Osteoblast (primary cell): ENCODE measurements around the gene SUSD3. TPM values are rescaled to one million over a fixed set of nuclear protein-coding genes. Genes with fewer than 3 reads are reported as not detected.

Source experiments
- DNase-seq: peaks from one replicate; pipeline ENCODE4 v3.0.0; 2011; ENCODE audit warnings: low spot score, mixed read lengths; ENCODE audit not compliant: insufficient read length; ENCODE audit errors: missing footprints
- H2AFZ ChIP-seq: 2 replicates; pipeline ENCODE4 v1.6.0; 2011; ENCODE audit warnings: mild to moderate bottlenecking, low read length
- H3K27ac ChIP-seq: 2 replicates; pipeline ENCODE4 v1.5.1; 2011; ENCODE audit warnings: mild to moderate bottlenecking, low read depth, low read length, moderate library complexity
- H3K27me3 ChIP-seq: 2 replicates; pipeline ENCODE4 v1.6.0; 2012; ENCODE audit warnings: mild to moderate bottlenecking, control low read depth, inconsistent platforms, low read length, moderate library complexity; ENCODE audit not compliant: insufficient read depth
- H3K36me3 ChIP-seq: 2 replicates; pipeline ENCODE4 v1.5.1; 2011; ENCODE audit warnings: mild to moderate bottlenecking, low read length, control low read depth, moderate library complexity; ENCODE audit not compliant: insufficient read depth
- H3K4me1 ChIP-seq: 2 replicates; pipeline ENCODE4 v1.5.1; 2011; ENCODE audit warnings: mild to moderate bottlenecking, low read length, control low read depth, moderate library complexity; ENCODE audit not compliant: insufficient read depth
- H3K4me2 ChIP-seq: 2 replicates; pipeline ENCODE4 v1.6.0; 2011; ENCODE audit warnings: mild to moderate bottlenecking, low read length; ENCODE audit not compliant: insufficient read depth
- H3K4me3 ChIP-seq: fragments of 200-600 bp; sonication (generic); 3 replicates; pipeline ENCODE4 v1.5.1; 2012; ENCODE audit warnings: mild to moderate bottlenecking, low read length, inconsistent platforms; ENCODE audit not compliant: insufficient read depth
- H3K79me2 ChIP-seq: 2 replicates; pipeline ENCODE4 v1.6.0; 2012; ENCODE audit warnings: mild to moderate bottlenecking, low read length, control low read depth, inconsistent platforms; ENCODE audit not compliant: insufficient read depth
- H3K9me3 ChIP-seq: 2 replicates; pipeline ENCODE4 v1.5.1; 2011; ENCODE audit warnings: low read depth, low read length, control low read depth
- H4K20me1 ChIP-seq: 2 replicates; pipeline ENCODE4 v1.6.0; 2012; ENCODE audit warnings: mild to moderate bottlenecking, low read length, control low read depth; ENCODE audit not compliant: insufficient read depth
- CTCF ChIP-seq: IDR thresholded peaks from 2 replicates; pipeline ENCODE4 v1.5.1; 2011; ENCODE audit warnings: mild to moderate bottlenecking, low read depth, low read length, moderate library complexity; ENCODE audit errors: extremely low read depth
- total RNA-seq: library from RNA; depleted of rRNA; stranded (reverse); fragments of >200 nt; gene quantifications from 2 replicates; pipeline ENCODE4 v1.2.3, GENCODE V29; 2012

Gene SUSD3
- total RNA-seq, 1 donor = 0.36 TPM

GRCh38 chr9:93049491-93049890 lies 9.0 kb upstream of the SUSD3 start:
- no peaks in the 10 kb centered on the region for H4K20me1 ChIP-seq
- no peaks in the 10 kb centered on the region for H3K79me2 ChIP-seq
- no peaks in the 10 kb centered on the region for H3K27me3 ChIP-seq
- TF ChIP-seq CTCF = no peak
- no peak overlapping the region for H3K4me3 ChIP-seq
- H3K27ac ChIP-seq = no peak overlapping the region
- no peak overlapping the region for H3K4me2 ChIP-seq
- H3K4me1 ChIP-seq = peaks cover 2% of the 10 kb centered on the region
- no peak for DNase-seq
- no peaks in the 10 kb centered on the region for H3K36me3 ChIP-seq
- no peak overlapping the region for H2AFZ ChIP-seq
- H3K9me3 ChIP-seq = no peaks in the 10 kb centered on the region

GRCh38 chr9:93050231-93050630 lies 8.3 kb upstream of the SUSD3 start:
- no peak overlapping the region for H2AFZ ChIP-seq

DNA sequence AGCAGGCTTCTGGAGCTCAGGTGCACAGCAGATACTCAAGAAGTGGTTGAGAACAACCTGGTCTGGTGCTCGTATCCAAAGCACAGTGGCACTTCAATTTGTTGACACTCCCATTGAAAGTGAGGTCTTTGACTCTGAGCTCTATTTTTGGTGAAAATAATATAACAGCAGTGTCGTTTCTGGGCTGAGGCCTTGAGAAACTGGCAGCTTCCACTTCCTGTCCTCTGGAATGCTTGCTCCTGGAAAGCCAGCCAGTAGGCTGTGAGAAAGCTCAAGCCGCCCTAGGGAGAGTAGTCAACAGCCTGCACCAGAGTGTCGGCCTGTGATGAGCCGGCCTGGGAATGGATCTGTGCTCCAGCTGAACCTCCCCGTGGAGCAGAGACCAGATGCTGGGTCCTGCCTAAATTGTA lies 6.8 kb upstream of the SUSD3 start:
- Histone ChIP-seq H3K36me3 (no peaks in the 10 kb centered on the region), H3K4me1 (peaks cover 2% of the 10 kb centered on the region), H4K20me1 (no peaks in the 10 kb centered on the region), H3K27ac (no peak overlapping the region), H3K4me2 (no peak overlapping the region), H3K9me3 (no peaks in the 10 kb centered on the region), H3K79me2 (no peaks in the 10 kb centered on the region), H2AFZ (peak overlapping the region; percentile 88), H3K27me3 (no peaks in the 10 kb centered on the region), H3K4me3 (no peak overlapping the region)
- no peak for TF ChIP-seq CTCF
- peak; percentile 90 for DNase-seq

More at GRCh38 chr9:93050231-93050630, 8.3 kb upstream of the SUSD3 start:
- Histone ChIP-seq H3K4me2 (no peak overlapping the region), H3K27ac (no peak overlapping the region), H3K9me3 (no peaks in the 10 kb centered on the region), H3K27me3 (no peaks in the 10 kb centered on the region), H3K79me2 (no peaks in the 10 kb centered on the region), H3K36me3 (no peaks in the 10 kb centered on the region), H3K4me1 (peaks cover 2% of the 10 kb centered on the region), H4K20me1 (no peaks in the 10 kb centered on the region), H3K4me3 (no peak overlapping the region)
- no peak for TF ChIP-seq CTCF
- DNase-seq = peak; percentile 44

- Histone ChIP-seq H3K4me3 (no peak overlapping the region), H3K36me3 (no peaks in the 10 kb centered on the region), H2AFZ (no peak overlapping the region), H3K9me3 (no peaks in the 10 kb centered on the region), H3K27me3 (no peaks in the 10 kb centered on the region), H4K20me1 (no peaks in the 10 kb centered on the region), H3K4me2 (no peak overlapping the region), H3K4me1 (peaks cover 2% of the 10 kb centered on the region), H3K27ac (no peak overlapping the region), H3K79me2 (no peaks in the 10 kb centered on the region)
- DNase-seq = peak; percentile 39
- TF ChIP-seq CTCF = no peak
Measured at GRCh38 chr9:93052791-93053540, 5.5 kb upstream of the SUSD3 start.
